MM.1S (cell line): ENCODE results near the gene DPP10.

Experiments used
- EZH2 ChIP-seq: fragments of 300-600 bp; sonication (generic); optimal IDR thresholded peaks from 2 replicates; pipeline ENCODE3; 2017; ENCODE audit warnings: low read depth, mild to moderate bottlenecking, antibody characterized with exemption, low read length, mixed read lengths
- EZH2phosphoT487 ChIP-seq: fragments of 300-600 bp; sonication (generic); IDR thresholded peaks from 2 replicates; pipeline ENCODE4 v1.6.1; 2018; ENCODE audit warnings: antibody characterized with exemption, low read length
- TF ChIP-seq, protein P1 (sequence below): fragments of 300-600 bp; sonication (generic); IDR thresholded peaks from 2 replicates; pipeline ENCODE4 v1.5.1; 2016; ENCODE audit warnings: antibody characterized with exemption, low read length, mixed read lengths

DNA sequence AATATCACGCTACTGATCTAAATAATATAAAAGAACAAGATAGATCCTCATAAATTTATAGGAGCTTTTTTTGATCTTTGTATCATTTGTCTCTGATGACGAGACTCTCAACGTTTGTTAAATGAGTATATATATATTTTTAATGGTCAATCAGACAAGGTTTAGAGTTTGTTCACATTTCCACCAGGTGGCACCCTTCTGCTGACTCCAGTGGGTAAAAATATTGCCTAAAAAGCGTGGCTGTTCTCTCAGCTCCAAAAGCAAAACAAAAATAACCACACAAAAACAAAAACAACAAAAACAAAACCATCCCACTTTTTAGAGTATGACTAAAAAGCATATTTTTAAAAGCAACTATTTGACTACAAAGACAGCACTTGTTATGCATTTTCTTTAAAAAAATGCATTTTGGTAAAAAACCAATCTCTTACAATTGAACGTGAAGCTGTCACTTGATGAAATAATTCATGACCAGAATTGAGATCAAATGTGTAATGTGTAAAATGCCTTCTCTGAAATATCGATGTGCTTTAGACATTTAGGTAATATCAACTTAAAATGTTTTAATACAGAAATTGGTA is 723.2 kb downstream of the DPP10 start:
- TF ChIP-seq, protein P1, sequence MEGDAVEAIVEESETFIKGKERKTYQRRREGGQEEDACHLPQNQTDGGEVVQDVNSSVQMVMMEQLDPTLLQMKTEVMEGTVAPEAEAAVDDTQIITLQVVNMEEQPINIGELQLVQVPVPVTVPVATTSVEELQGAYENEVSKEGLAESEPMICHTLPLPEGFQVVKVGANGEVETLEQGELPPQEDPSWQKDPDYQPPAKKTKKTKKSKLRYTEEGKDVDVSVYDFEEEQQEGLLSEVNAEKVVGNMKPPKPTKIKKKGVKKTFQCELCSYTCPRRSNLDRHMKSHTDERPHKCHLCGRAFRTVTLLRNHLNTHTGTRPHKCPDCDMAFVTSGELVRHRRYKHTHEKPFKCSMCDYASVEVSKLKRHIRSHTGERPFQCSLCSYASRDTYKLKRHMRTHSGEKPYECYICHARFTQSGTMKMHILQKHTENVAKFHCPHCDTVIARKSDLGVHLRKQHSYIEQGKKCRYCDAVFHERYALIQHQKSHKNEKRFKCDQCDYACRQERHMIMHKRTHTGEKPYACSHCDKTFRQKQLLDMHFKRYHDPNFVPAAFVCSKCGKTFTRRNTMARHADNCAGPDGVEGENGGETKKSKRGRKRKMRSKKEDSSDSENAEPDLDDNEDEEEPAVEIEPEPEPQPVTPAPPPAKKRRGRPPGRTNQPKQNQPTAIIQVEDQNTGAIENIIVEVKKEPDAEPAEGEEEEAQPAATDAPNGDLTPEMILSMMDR, result peak; percentile 64
- no peak for TF ChIP-seq EZH2
- TF ChIP-seq EZH2phosphoT487, result no peak
